ENCODE data around the gene ZNF579. TPM values are rescaled to one million over a fixed set of nuclear protein-coding genes. Genes with fewer than 3 reads are reported as not detected.

ZNF579 gene
- total and polyA plus RNA-seq, 2 of the 8 experiments (the other 6 are each of a cell fraction or from before 2014, with no cell fraction given), result 10.0 to 18.9 TPM

- ChIA-PET CTCF (ENCODE audit: partially characterized antibody) (interaction anchor here (0.9 kb wide), 1 partner anchor 24 kb away, joined by 3 read pairs; no protein-coding TSS in a partner anchor), POLR2A (ENCODE audit: partially characterized antibody) (interaction anchor here (0.7 to 2.3 kb wide), 5 partner anchors 10 to 52 kb away, joined by 3 to 10 read pairs (median 4); partner anchors contain the start of gene ZNF579)
- FAIRE-seq, result no peak
- TF ChIP-seq PHF8 (conservative IDR thresholded peaks at IDR 0.05; ENCODE audit: low read depth, low read length) (no peak), MAFK (IDR thresholded peaks at IDR 0.05; ENCODE audit: low read depth, low read length) (no peak), RXRA (IDR thresholded peaks at IDR 0.05; ENCODE audit: insufficient read depth, low read depth, low read length) (no peak), ZNF274 (IDR thresholded peaks at IDR 0.05; ENCODE audit: borderline replicate concordance, extremely low read depth, low read length) (no peak), CHD1 (IDR thresholded peaks at IDR 0.05; ENCODE audit: low read depth, low read length) (no peak), SIX5 (IDR thresholded peaks at IDR 0.05; ENCODE audit: low read depth, low read length) (no peak), YY1 (IDR thresholded peaks at IDR 0.05; ENCODE audit: low read depth, low read length) (no peak), TBP (IDR thresholded peaks at IDR 0.05; ENCODE audit: low read depth, low read length) (no peak), CTBP2 (IDR thresholded peaks at IDR 0.05; ENCODE audit: borderline replicate concordance, insufficient read depth, insufficient read length, low read length) (no peak), KDM1A (IDR thresholded peaks at IDR 0.05; ENCODE audit: borderline replicate concordance, low read length) (no peak), KDM4A (IDR thresholded peaks at IDR 0.05; ENCODE audit: low read depth, low read length, severe bottlenecking) (no peak), SAP30 (IDR thresholded peaks at IDR 0.05; ENCODE audit: insufficient read depth, insufficient replicate concordance, low read length) (no peak), SP2 (IDR thresholded peaks at IDR 0.05; ENCODE audit: low read length) (no peak), NRF1 (IDR thresholded peaks at IDR 0.05; ENCODE audit: low read depth, low read length) (no peak)
These were observed 21.0 kb downstream of the ZNF579 start for GRCh38 chr19:55559684-55560083.

More at GRCh38 chr19:55559684-55560083, 21.0 kb downstream of the ZNF579 start:
- Histone ChIP-seq H4K20me1 (replicated peaks in 1 of 2; ENCODE audit: control insufficient read depth in 1 of 2, insufficient read depth in 2 of 2, low read length in 2 of 2) (no peaks in the 10 kb centered on the region), H3K23ac (ENCODE audit: insufficient read length) (no peak overlapping the region), H3K4me2 (ENCODE audit: insufficient read depth in 1 of 2, low read depth in 2 of 2, low read length in 2 of 2) (no peak overlapping the region), H3K79me1 (ENCODE audit: low read depth, low read length) (no peaks in the 10 kb centered on the region), H3K56ac (replicated peaks; ENCODE audit: insufficient read length, low read depth, low read length) (no peak overlapping the region), H2BK12ac (ENCODE audit: low read depth, low read length) (peak overlapping the region; percentile 27; the same call in 1 of the 2 replicates), H3K36me3 (ENCODE audit: control insufficient read depth in 2 of 4, insufficient read depth in 4 of 4, low read length in 3 of 4) (no peaks in the 10 kb centered on the region), H3K23me2 (ENCODE audit: low read depth, low read length) (no peaks in the 10 kb centered on the region), H2AK5ac (ENCODE audit: low read depth, low read length) (no peak overlapping the region), H3K14ac (ENCODE audit: insufficient read length) (no peak overlapping the region), H3K4me3 (ENCODE audit: extremely low read depth in 1 of 4, insufficient read depth in 2 of 4, low read depth in 3 of 4, low read length in 4 of 4) (no peak overlapping the region), H4K8ac (ENCODE audit: extremely low read depth, insufficient read depth, low read length) (no peak overlapping the region), H4K91ac (replicated peaks; ENCODE audit: insufficient read length, low read length) (no peak overlapping the region), H2AFZ (ENCODE audit: low read length) (no peak overlapping the region), H2BK120ac (replicated peaks; ENCODE audit: low read depth, low read length) (no peak overlapping the region), H3K27ac (ENCODE audit: low read depth, low read length) (no peak overlapping the region), H2BK15ac (ENCODE audit: low read length) (no peak overlapping the region), H3K9me3 (ENCODE audit: insufficient read depth in 2 of 2, low read depth in 1 of 2, low read length in 1 of 2) (no peaks in the 10 kb centered on the region), H3K79me2 (ENCODE audit: control insufficient read depth in 1 of 2, insufficient read depth in 2 of 2, low read length in 2 of 2) (no peaks in the 10 kb centered on the region), H3K9ac (replicated peaks in 1 of 4; ENCODE audit: extremely low read depth in 1 of 4, low read depth in 3 of 4, low read length in 3 of 4) (no peak overlapping the region), H3K27me3 (replicated peaks in 1 of 4; ENCODE audit: control insufficient read depth in 3 of 4, extremely low read depth in 1 of 4, insufficient read depth in 3 of 4, low read length in 3 of 4) (no peaks in the 10 kb centered on the region; a peak in 1 of 7 replicates), H2BK5ac (ENCODE audit: low read depth, low read length) (no peak overlapping the region), H3K4ac (replicated peaks; ENCODE audit: insufficient read length, low read depth, low read length) (no peak overlapping the region), H3K18ac (ENCODE audit: extremely low read depth, low read length) (no peak overlapping the region), H2BK20ac (ENCODE audit: low read length) (no peak overlapping the region), H4K5ac (ENCODE audit: insufficient read length, low read depth, low read length) (no peak overlapping the region), H3K4me1 (replicated peaks in 1 of 4; ENCODE audit: control insufficient read depth in 3 of 4, insufficient read depth in 4 of 4, low read length in 3 of 4) (peaks cover 0 to 3% (median 0%) of the 10 kb centered on the region in 4 experiments; a peak in 2 of 7 replicates)
- DNase-seq (ENCODE audit: low read depth in 1 of 2, low spot score in 2 of 2), result no peak
- WGBS, 2 experiments (ENCODE audit: extremely low coverage in 1 of 2, insufficient coverage in 1 of 2, insufficient read length in 1 of 2, insufficient replicate concordance in 2 of 2, low coverage in 1 of 2, low lambda C conversion rate in 2 of 2, missing lambda C conversion rate in 1 of 2), result 88% methylated on average over 8 of the region's 9 CpGs; no CpG with 5 or more reads in 1 of the 2 experiments

Data from H1 (cell line).